GM12874 (cell line): Measurements from ENCODE around the gene CD80.

Experiments used
- TF ChIP-seq, protein P1 (sequence below): IDR thresholded peaks from 2 replicates; pipeline ENCODE4 v1.5.1; 2011; ENCODE audit warnings: low read depth, mild to moderate bottlenecking, control low read depth, low read length, moderate library complexity; ENCODE audit not compliant: insufficient read depth

Gene CD80

DNA sequence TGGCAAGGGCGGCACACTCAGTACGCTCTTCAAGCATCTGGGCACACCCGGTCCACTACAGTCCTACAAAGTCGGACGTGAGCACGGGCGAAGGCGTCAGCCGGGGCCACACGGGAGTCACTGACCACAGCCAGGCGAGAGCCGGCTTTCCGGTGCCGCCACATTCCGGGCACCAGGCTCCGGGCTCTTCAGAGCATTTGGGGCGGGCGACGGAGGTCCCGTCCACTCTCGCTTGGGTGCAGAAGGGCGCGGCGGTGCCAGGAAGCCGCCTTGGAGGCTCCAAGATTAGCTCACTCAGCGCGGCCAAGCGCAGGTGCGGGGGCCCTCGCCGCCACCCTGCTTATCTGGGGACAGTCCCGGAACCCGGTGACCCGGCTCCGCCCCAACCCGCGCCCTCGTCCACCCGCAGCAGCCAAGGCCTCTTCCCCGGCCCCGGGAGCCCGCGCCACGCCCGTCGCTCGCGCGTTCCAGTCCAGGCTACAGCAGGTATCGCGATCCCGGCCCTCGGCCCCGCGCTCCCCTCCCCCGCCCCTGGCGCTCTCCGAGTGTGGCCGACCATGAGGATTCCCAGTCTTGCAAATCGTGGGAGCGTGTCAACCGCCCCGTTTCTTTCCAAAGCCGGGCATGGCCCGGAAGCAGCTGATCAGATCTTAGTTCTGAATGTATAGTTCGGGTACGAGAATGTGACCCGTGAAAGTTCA lies 20.1 kb upstream of the CD80 start, which contains the start of gene ADPRH:
TSS of gene ADPRH (plus strand) at position 127 of the 701 bp plus-strand sequence. CDS start 2,678 bp downstream, outside the sequence.
- TF ChIP-seq, protein P1, sequence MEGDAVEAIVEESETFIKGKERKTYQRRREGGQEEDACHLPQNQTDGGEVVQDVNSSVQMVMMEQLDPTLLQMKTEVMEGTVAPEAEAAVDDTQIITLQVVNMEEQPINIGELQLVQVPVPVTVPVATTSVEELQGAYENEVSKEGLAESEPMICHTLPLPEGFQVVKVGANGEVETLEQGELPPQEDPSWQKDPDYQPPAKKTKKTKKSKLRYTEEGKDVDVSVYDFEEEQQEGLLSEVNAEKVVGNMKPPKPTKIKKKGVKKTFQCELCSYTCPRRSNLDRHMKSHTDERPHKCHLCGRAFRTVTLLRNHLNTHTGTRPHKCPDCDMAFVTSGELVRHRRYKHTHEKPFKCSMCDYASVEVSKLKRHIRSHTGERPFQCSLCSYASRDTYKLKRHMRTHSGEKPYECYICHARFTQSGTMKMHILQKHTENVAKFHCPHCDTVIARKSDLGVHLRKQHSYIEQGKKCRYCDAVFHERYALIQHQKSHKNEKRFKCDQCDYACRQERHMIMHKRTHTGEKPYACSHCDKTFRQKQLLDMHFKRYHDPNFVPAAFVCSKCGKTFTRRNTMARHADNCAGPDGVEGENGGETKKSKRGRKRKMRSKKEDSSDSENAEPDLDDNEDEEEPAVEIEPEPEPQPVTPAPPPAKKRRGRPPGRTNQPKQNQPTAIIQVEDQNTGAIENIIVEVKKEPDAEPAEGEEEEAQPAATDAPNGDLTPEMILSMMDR = no peak

DNA sequence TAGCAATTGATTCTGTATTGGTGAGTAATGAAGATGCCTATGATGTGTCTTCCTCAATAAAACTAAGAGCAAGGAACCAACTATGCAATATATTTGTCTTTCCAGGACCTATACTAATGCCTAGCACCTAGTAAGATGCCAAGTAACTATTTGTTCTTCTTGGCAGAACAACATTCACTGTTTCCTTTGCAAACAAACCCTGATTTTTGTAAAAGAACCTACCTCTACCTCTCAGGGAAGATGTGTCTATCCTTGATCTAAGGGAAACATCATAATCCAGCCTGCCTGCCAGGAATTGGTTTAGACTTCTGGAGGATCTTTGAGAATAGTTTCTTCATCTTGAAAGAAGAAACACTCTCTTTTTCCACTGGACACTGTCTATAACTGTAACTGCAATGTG lies 16.1 kb upstream of the CD80 start:
- TF ChIP-seq, protein P1 = no peak

DNA sequence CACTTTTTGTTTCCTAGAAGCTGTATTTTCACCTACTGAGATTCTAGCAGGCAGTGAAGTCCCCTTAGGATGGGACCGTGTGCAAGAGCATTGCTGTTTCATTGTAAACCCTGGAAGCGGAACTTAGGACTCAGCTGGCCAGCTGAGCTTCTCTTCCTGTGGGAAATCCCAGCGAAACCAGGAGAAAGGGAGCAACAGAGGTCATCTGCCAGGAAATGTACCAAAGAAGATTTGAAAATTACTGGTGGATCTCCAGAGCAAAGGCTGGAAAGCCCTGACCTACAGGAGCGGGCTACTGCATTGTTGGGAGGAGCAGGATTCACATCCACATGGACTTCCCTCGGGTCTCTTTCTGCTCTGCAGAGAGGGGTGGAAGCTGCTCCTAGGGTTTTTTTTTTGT lies 12.3 kb upstream of the CD80 start:
- TF ChIP-seq, protein P1 = no peak

DNA sequence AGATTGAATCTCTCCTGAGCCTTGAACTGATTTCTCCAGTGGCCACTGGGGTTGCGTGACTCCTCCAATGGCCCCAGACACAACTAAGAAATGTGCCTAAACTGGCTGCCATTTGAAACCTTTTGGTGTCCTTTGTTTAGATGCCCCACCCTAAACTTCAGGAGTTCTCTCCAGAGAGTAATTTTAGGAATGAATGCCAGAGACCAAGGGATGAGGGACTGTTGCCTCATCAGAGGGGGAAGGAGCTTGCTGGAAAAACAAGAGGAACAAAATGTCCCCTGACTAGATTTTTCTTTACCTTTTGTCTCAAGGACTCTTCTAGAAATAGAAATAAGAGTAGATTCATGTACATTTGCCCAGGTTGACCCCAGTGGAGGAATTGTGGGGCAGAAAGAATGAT lies 11.8 kb upstream of the CD80 start:
- TF ChIP-seq, protein P1 = no peak

DNA sequence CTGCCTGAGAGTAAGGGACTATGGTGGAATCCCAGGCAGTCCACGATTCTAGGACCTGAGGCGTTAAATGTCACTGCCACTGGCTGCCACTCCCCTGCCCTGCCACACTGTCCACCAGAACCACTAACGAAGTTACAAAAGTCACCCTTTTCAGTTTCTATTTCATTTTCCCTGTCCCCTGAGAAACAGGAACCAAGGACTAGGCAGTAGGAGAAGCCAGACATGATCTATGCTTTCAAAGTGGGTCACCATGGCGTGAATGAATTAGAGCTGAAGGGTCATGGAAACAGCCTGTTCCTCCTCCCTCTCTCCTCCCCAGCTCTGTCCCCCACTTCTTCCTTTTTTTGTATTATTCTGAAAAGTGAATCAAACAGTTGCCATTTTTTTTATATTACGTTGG lies 10.8 kb upstream of the CD80 start:
- TF ChIP-seq, protein P1 = no peak

DNA sequence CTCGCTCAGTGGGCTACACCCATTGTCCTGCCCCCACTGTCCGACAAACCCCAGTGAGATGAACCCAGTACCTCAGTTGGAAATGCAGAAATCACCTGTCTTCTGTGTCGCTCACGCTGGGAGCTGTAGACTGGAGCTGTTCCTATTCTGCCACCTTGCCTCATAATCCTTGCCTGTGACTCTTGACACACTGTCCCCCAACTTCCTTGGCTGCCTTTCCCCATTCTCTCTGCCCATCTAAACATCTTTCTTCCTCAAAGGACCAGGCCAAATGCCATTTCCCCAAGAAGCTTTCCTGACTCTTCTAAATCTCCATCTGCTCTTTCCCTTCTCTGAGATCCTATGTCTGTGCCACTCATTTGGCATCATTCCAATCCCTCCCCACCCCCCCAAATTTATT lies 9.7 kb upstream of the CD80 start:
- TF ChIP-seq, protein P1 = no peak

DNA sequence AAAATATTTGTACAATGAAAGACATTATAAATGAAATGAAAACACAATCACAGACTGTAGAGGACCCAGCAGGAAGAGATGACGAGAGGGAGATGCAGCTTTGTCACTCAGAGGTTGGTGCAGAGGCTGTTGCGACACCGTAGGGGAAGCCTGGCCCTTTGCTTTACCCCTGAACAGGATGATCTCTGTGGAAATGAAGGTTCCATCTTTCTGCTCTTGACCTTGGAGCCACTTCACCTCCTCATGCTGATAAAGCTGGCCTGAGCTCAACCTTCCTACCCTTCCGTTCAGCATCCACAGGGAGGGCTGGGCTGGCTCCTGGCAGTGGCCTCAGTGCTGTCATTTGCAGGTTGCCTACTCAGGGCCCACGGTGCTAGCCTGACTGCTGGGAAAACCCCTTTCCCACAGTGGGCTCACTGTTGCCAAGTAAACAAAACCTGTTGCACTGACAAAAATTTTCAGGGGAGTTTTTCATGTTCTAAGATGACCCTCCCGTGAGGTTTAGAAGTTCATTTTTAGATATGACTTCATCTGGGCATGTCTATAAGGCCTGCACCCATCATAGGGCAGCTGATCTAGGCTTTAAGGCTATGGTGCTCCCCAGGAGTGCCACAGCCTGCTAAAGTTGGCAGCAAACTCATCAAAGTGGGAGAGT lies 3.0 kb upstream of the CD80 start:
- TF ChIP-seq, protein P1 = no peak
